ENCODE measurements around the gene SLC34A1.

The SLC34A1 gene

GRCh38 chr5:177362610-177363507, 21.4 kb upstream of the SLC34A1 start:
- peak overlapping the region; percentile 16 for H2AK5ac ChIP-seq (ENCODE audit: low read depth, low read length)
- H3K9me3 ChIP-seq (replicated peaks in 1 of 2; ENCODE audit: control insufficient read depth in 2 of 2, insufficient read depth in 1 of 2, low read depth in 1 of 2, low read length in 2 of 2): no peaks in the 10 kb centered on the region
- H3K4me2 ChIP-seq (ENCODE audit: insufficient read depth, low read length, poor library complexity, severe bottlenecking): peak overlapping the region; percentile 64
- peaks cover 0 to 19% (median 0%) of the 10 kb centered on the region in 3 experiments for H3K27me3 ChIP-seq (ENCODE audit: control insufficient read depth in 3 of 3, insufficient read depth in 3 of 3, low read depth in 1 of 3, low read length in 3 of 3)
- H2AFZ ChIP-seq (ENCODE audit: low read length): peak overlapping the region; percentile 93
- no peaks in the 10 kb centered on the region for H3K79me1 ChIP-seq (ENCODE audit: low read depth, low read length)
- H3K4ac ChIP-seq (ENCODE audit: low read length): no peak overlapping the region
- H3K18ac ChIP-seq (ENCODE audit: low read length): peak overlapping the region; percentile 99
- peaks cover 18 to 45% of the 10 kb centered on the region in 2 donors for H3K4me1 ChIP-seq (ENCODE audit: control insufficient read depth in 2 of 2, insufficient read depth in 1 of 2, low read depth in 1 of 2, low read length in 2 of 2)
- no peak overlapping the region for H3K27ac ChIP-seq (replicated peaks; ENCODE audit: low read length)
- no peaks in the 10 kb centered on the region for H3K36me3 ChIP-seq (replicated peaks in 1 of 2; ENCODE audit: control insufficient read depth in 2 of 2, insufficient read depth in 2 of 2, low read length in 2 of 2)
- no peak overlapping the region for H2BK5ac ChIP-seq (ENCODE audit: low read length)
- H3K9ac ChIP-seq (ENCODE audit: low read depth, low read length, poor library complexity): peak overlapping the region; percentile 89
- H2BK15ac ChIP-seq (ENCODE audit: low read length): peak overlapping the region; percentile 93
- peak overlapping the region; percentile 35 to 87 for H3K4me3 ChIP-seq (ENCODE audit: low read length in 2 of 2)
- H3K14ac ChIP-seq (ENCODE audit: low read length): peak overlapping the region; percentile 95
- no peak overlapping the region for H4K8ac ChIP-seq (ENCODE audit: low read depth, low read length)
- DNase-seq (ENCODE audit: low spot score): peak; percentile 55
- WGBS, 2 donors (ENCODE audit: extremely low coverage in 2 of 2, insufficient read length in 2 of 2, insufficient replicate concordance in 1 of 2): 100% methylated on average over 1 of the region's 59 CpGs; no CpG with 5 or more reads in 1 of the 2 donors
- H3K23ac ChIP-seq (ENCODE audit: low read depth, low read length, poor library complexity): peak overlapping the region; percentile 44
- H2BK120ac ChIP-seq (ENCODE audit: low read depth, low read length): peak overlapping the region; percentile 40
- no peak overlapping the region for H4K91ac ChIP-seq (ENCODE audit: low read depth, low read length, poor library complexity)
- H2BK12ac ChIP-seq (ENCODE audit: low read length): peak overlapping the region; percentile 7

GRCh38 chr5:177363565-177363964, 20.7 kb upstream of the SLC34A1 start:
- Histone ChIP-seq H2BK15ac (ENCODE audit: low read length) (no peak overlapping the region), H2AFZ (ENCODE audit: low read length) (peak overlapping the region; percentile 93), H3K4ac (ENCODE audit: low read length) (no peak overlapping the region), H3K18ac (ENCODE audit: low read length) (no peak overlapping the region), H4K91ac (ENCODE audit: low read depth, low read length, poor library complexity) (no peak overlapping the region), H3K27me3 (ENCODE audit: control insufficient read depth in 3 of 3, insufficient read depth in 3 of 3, low read depth in 1 of 3, low read length in 3 of 3) (peaks cover 0 to 26% (median 0%) of the 10 kb centered on the region in 3 experiments), H2BK120ac (ENCODE audit: low read depth, low read length) (no peak overlapping the region), H3K79me1 (ENCODE audit: low read depth, low read length) (no peaks in the 10 kb centered on the region), H3K4me1 (ENCODE audit: control insufficient read depth in 2 of 2, insufficient read depth in 1 of 2, low read depth in 1 of 2, low read length in 2 of 2) (peaks cover 18 to 38% of the 10 kb centered on the region in 2 donors), H3K23ac (ENCODE audit: low read depth, low read length, poor library complexity) (no peak overlapping the region), H3K4me3 (ENCODE audit: low read length in 2 of 2) (no peak overlapping the region), H3K14ac (ENCODE audit: low read length) (no peak overlapping the region), H3K4me2 (ENCODE audit: insufficient read depth, low read length, poor library complexity, severe bottlenecking) (peak overlapping the region; percentile 64), H2AK5ac (ENCODE audit: low read depth, low read length) (no peak overlapping the region), H3K9ac (ENCODE audit: low read depth, low read length, poor library complexity) (no peak overlapping the region), H2BK5ac (ENCODE audit: low read length) (no peak overlapping the region), H3K9me3 (replicated peaks in 1 of 2; ENCODE audit: control insufficient read depth in 2 of 2, insufficient read depth in 1 of 2, low read depth in 1 of 2, low read length in 2 of 2) (peaks cover 0 to 2% of the 10 kb centered on the region in 2 donors), H3K27ac (replicated peaks; ENCODE audit: low read length) (no peak overlapping the region), H4K8ac (ENCODE audit: low read depth, low read length) (no peak overlapping the region), H3K36me3 (replicated peaks in 1 of 2; ENCODE audit: control insufficient read depth in 2 of 2, insufficient read depth in 2 of 2, low read length in 2 of 2) (no peaks in the 10 kb centered on the region), H2BK12ac (ENCODE audit: low read length) (no peak overlapping the region)
- no peak for DNase-seq (ENCODE audit: low spot score)
- no CpG with 5 or more reads among the region's 10 CpGs for WGBS, 2 donors (ENCODE audit: extremely low coverage in 2 of 2, insufficient read length in 2 of 2, insufficient replicate concordance in 1 of 2)

GRCh38 chr5:177364159-177364962, 19.9 kb upstream of the SLC34A1 start:
- Histone ChIP-seq H3K9me3 (replicated peaks in 1 of 2; ENCODE audit: control insufficient read depth in 2 of 2, insufficient read depth in 1 of 2, low read depth in 1 of 2, low read length in 2 of 2) (peaks cover 0 to 2% of the 10 kb centered on the region in 2 donors), H3K27ac (replicated peaks; ENCODE audit: low read length) (no peak overlapping the region), H3K23ac (ENCODE audit: low read depth, low read length, poor library complexity) (no peak overlapping the region), H3K4me1 (ENCODE audit: control insufficient read depth in 2 of 2, insufficient read depth in 1 of 2, low read depth in 1 of 2, low read length in 2 of 2) (peaks cover 18 to 31% of the 10 kb centered on the region in 2 donors), H3K9ac (ENCODE audit: low read depth, low read length, poor library complexity) (no peak overlapping the region), H2BK12ac (ENCODE audit: low read length) (peak overlapping the region; percentile 64), H2BK15ac (ENCODE audit: low read length) (peak overlapping the region; percentile 90), H3K18ac (ENCODE audit: low read length) (peak overlapping the region; percentile 32), H2AK5ac (ENCODE audit: low read depth, low read length) (peak overlapping the region; percentile 64), H3K14ac (ENCODE audit: low read length) (no peak overlapping the region), H4K8ac (ENCODE audit: low read depth, low read length) (no peak overlapping the region), H2BK120ac (ENCODE audit: low read depth, low read length) (no peak overlapping the region), H3K4me3 (ENCODE audit: low read length in 2 of 2) (no peak overlapping the region), H2AFZ (ENCODE audit: low read length) (no peak overlapping the region), H3K4ac (ENCODE audit: low read length) (no peak overlapping the region), H3K36me3 (replicated peaks in 1 of 2; ENCODE audit: control insufficient read depth in 2 of 2, insufficient read depth in 2 of 2, low read length in 2 of 2) (no peaks in the 10 kb centered on the region), H3K27me3 (ENCODE audit: control insufficient read depth in 3 of 3, insufficient read depth in 3 of 3, low read depth in 1 of 3, low read length in 3 of 3) (peaks cover 0 to 28% (median 0%) of the 10 kb centered on the region in 3 experiments), H3K79me1 (ENCODE audit: low read depth, low read length) (no peaks in the 10 kb centered on the region), H2BK5ac (ENCODE audit: low read length) (no peak overlapping the region), H4K91ac (ENCODE audit: low read depth, low read length, poor library complexity) (no peak overlapping the region), H3K4me2 (ENCODE audit: insufficient read depth, low read length, poor library complexity, severe bottlenecking) (no peak overlapping the region)
- no peak for DNase-seq (ENCODE audit: low spot score)
- WGBS, 2 donors (ENCODE audit: extremely low coverage in 2 of 2, insufficient read length in 2 of 2, insufficient replicate concordance in 1 of 2): no CpG with 5 or more reads among the region's 11 CpGs

All from neuronal stem cell (in vitro differentiated cells).